Epidermal melanocyte (primary cell): ENCODE measurements around the gene CRYGN.

Source experiments
- DNase-seq: peaks from one replicate; pipeline ENCODE4 v3.0.0; 2011; ENCODE audit warnings: low spot score; ENCODE audit not compliant: insufficient read length

Gene CRYGN

DNA sequence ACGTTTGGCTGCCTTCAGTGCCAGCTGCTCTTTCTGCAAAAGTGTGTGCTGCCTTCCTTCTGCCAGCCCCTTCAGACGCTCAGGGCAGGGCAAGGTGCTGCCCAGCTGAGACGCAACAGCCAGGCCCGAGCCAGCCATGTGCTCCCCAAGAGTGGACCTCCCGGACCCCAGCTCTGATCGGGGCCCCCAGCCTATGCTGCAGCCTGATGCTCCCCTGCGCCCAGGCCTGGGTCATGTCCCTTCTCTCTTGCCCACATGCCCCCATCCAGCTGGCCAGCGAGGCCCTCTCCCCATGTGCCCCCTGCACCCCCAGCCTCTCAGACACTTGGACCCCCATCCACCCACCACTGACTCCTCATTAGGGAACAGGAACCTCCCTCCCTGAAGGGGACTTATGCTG is 47.9 kb downstream of the CRYGN start:
- DNase-seq = no peak

DNA sequence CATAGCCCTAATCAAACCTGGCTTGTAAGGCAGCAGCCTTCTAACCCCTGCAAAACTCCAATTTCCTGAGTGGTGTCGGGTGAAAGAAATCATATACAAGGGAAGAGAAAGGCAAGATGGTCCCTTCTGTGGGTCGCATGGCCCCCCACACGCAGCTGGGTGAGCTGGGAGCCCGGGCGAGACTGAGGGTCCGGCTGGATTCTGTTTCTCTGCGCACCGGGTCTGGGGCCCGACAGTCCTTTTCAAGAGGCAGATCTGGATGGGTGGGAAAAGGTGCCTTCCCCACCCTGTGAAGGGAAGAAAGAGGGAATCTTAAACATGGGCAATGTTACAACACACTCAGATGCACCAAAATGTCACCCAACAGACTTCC is 48.6 kb downstream of the CRYGN start:
- DNase-seq = no peak

DNA sequence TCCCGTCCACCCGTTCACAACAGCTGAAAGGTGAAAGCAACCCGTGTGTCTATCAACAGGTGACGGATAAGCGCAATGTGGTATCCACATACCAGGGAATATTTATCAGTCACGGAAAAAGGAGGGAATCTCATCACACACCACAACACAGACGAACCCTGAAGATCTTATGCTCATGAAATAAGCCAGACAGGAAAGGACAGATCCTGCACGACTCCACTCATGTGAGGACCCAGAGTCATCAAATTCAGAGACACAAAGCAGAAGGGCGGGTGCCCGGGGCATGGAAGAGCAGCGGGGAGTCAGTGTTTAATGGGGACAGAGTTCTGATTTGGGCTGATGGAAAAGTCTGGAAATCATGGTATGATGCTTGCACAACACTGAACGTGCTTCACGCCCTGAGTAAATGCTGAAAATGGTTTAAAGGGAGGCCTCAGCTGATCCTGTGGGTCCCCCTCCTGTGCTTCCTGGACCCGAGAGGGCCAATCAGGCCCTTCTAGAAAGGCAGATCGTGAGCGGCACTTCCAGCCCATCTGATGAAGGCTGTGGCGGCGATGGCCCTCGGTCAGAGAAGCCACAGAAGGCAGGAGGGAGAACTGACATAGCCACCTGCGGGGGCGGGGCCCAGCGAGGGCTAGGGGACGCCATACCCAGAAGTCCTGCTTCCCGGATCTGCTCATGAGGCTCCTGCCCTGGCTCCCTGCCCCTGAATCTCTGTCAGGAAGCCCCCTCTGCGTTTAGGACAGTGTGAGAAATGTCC is 49.2 kb downstream of the CRYGN start:
- no peak for DNase-seq

DNA sequence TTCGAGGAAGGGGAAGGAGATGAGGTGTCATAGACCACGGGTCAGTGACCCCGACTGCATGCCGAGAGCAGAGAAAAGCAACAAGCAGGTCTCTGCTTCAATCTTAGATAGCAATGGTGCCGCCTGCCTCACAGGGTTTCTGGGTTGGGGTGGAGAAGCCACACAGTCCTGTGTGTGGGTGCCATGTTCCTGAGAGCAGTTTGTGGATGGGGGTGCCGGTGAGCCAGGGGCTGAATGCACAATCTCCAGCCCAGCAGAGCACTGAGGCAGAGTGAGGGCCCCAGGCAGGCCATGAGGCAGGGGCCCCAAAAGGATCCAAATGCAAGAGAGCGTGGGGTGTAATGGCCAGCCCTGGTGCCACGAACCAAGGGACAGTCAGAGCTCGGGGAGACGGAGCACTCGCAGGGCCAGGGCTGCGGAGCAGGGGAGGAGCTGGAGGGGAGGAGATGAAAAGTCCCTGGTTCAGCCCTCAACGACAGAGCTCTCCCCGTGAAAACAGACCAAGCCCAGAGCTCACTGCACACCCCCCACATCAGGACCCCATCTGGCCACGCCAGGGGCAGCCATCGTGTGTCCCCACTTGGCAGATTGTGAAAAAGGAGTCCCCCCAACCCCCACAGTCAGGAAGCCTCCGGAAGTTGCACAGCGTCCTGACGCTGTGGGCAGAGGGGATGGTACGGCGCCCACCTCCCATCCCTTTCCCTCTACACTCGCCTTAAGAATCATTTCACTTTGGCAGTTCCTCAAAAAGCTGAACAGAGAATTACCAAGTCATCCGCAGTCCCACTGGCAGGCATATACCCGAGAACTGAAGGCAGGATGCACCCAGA is 50.0 kb downstream of the CRYGN start:
- no peak for DNase-seq

DNA sequence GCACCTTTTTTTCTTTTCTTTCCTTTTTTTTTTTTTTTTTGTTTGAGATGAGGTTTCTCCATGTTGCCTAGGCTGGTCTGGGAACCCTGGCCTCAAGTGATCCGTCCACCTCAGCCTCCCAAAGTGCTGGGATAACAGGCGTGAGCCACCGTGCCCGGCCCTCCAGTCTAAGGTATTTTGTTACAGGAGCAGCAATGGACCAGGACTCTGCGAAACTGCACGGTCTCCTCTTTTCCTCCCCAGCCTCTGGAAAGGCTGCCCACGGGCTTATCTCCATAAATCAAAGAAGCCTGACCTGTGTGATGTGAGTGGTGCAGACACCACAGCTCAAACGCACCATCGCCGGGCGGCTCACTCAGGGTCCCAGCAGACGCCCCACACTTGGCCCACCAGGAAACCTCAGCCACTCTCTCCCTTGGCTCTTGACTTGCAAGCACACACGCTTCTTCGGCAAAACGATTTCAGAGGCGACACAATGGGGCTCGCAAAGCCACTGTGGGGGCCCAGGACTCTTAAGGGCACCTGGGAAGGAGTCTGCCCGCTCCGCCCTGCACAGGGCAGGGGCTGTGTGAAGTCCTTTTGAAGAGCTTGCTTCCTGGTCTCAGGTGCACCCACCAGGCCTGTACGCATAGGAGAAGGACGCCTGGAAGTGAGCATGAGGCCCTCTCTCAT is 50.7 kb downstream of the CRYGN start:
- DNase-seq = no peak

DNA sequence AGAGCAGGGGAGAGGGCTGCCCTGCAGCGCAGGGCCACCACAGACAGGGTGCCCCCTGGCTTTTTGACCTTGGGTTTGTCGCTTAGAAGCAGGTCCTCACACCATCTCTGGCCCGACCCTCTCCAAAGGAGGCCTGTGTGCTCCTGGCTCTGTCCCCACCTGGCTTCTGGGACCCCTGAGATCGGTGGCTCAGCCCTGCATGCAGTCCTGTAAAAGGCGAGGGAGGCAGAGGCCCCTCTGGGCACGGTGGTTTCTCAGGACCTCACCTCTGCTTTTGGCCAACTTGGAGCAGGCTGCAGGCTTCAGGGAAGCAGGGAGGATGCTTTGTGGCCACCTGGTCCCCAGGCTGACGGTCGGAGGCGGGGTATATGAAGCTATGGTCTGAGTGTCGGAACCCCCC is 51.5 kb downstream of the CRYGN start:
- no peak for DNase-seq

DNA sequence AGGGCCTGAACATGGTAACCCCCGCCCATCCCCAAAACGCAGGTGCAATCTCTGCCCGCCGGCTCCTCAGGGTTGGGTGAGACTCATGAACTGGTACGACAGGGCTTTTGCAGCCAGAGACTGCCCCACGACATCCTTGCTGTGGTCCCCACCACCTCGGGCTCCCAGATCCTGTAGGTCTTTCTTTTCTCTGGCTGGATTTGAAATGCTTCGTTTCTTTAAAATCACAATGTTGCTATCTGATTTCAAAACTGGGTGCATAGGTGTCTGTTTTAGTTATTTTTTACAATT is 52.0 kb downstream of the CRYGN start:
- no peak for DNase-seq

DNA sequence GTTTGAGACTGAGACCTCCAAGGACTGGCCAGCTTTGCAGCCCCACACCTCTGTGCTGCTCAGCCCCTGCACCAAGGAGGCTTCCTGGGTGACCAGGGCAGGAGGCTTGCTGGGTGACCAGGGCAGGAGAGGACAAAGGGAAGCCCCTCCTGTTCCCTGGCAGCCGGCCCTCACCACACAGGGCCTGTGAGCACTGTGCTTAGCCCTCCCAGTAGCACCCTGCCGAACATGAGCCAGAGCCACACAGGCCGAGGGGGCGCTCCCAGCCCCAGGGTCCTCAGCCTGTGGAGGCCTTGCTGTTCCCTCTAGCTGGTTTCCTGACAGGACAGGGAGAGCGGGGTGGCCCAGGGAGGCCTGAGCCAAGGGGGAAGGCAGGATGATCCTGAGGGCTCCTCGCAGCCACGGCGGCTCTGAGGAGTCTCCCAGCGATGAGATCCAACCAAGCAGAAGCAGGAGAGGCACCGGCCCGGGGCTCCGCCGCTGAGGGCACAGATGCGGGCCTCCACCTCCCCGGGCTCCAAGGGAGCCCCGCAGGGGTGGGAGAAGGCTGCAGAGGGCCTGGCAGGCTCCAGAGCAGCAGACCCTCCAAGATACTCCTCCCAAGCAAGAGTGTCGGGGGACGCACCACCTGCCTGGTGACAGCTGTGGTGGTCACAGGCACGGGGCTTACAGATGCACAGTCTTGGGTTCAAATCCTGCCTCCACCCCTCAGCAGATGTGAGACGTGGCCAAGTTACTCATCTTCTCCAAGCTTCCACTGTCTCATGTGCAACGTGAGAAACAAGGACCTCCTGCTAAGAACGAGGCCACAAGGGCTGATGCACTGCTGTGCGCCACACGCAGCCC is 52.6 kb downstream of the CRYGN start:
- DNase-seq = no peak

DNA sequence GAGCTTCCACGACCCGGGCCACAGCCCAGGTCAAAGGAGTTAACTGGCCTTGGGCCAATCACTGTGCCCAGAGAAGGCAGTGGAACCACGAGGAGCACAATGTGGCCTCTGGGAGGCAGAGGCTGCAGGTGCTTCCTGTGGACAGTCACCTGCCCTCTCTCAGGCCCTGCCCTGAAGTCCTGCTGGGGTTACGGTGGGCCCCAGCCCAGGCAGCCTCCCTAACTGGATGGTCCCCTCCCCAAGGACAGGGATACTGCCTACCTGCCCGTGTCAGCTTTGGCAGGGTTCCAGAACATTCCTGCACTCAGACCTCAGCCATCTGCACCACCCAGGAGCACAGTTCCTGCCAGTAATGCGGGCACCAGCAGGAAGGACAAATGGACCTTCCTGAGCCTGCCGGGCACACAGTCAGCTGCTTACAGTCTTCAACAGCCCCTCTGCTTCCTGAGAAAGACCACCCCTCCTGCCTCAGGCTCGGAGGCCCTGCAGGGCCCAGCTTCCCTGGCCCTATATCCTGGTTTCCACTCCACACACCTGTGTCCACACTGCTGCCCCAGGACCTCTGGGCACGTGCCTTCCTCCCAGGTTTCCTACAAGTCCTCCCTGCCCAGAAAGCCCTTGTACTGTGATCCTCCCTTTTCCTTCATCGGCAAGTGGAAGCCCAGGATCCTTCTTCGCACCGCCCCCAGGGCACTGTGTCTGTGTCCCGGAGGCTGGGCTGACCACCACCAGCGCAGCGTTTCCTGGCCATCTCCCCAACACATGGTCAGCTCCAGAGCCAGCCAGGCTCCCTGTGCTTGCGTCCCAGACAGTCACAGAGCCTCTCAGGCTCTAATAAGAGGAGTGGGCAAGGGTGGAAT is 53.4 kb downstream of the CRYGN start:
- no peak for DNase-seq

DNA sequence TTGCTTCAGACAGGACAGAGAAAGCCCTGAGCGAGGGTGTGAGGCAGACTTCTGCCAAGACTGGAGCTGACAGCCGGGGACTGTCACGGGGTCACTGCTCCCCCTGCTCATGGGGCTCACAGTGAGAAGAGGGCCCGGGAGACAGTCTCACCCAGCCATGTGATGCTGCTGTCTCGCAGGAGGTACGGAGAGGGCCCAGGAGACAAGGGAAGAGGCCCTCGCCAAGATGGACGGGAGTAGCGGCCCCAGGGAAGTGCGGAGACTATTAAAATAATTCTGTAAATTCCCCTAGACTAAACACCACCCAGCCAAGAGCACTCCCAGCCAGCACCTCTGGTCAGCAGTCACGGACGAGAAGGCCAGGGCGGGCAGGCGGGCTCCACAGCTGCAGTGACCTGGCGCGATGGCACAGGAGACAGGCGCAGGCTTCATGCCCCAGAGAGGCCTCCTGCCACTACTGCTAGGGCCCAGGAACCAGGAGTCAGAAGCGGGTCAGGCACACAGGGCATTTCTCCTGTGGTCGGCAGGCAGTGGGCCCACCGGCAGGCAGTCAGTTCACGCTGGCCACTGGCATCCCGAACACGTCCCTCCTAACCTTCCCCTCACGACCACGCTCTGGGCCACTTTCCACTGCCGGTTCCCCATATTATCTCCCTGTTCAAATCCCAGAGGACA is 54.2 kb downstream of the CRYGN start:
- DNase-seq = no peak

DNA sequence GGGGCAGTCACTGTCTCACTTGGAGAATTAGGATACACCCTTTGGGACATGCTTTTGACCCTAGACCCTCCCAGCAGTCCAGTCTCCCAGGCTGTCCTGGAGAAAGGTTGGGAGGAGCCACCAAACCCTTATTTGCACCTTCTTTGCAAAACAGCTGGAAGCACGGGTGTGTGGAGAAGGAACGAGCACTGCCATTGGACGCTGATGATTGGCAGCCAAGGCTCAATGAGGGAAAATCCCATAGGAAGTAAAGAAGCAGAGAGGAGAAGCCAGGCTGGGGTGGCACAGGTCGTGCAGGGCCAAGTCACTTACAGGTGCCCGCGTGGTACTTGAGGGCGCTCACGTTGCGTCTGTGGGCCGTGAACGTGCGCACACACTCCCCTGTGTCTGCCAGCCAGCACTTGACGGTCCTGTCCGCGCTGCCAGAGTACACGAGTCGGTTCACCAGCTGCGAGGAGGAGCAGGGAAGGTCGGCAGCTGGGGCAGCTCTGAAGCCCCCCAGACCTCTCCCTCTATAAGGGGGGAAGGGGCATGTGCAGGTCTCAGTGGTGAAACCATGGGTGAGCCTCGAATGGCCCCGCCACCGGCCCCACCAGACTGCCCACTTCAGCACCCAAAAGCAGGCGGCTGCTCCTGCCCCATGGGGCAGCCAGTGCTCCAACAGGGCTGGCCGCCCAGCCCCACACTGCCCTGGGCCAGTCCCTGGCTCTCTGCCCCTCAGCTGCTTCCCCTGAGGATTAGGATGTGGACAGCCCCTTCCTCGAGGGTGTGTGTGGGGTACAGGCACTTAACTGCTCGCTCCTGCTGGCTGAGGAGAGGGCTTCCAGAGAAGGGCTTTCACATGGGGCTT is 54.9 kb downstream of the CRYGN start:
- DNase-seq = no peak

DNA sequence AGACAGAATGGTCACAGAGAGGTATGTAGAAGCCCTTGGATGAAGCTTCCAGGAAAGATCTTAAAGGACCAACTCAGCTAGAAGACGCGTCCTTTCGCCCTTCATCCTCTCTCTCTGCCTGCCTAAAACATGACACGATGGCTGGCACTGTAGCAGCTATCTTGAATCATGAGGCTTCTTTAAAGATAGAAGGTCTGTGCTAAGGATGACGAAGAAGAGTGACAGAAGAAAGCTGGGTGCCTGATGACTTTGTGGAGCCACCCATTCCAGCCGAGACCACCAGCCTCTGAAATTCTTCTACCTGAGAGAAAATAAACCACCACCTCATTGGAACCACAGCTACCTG is 55.6 kb downstream of the CRYGN start:
- DNase-seq = no peak

DNA sequence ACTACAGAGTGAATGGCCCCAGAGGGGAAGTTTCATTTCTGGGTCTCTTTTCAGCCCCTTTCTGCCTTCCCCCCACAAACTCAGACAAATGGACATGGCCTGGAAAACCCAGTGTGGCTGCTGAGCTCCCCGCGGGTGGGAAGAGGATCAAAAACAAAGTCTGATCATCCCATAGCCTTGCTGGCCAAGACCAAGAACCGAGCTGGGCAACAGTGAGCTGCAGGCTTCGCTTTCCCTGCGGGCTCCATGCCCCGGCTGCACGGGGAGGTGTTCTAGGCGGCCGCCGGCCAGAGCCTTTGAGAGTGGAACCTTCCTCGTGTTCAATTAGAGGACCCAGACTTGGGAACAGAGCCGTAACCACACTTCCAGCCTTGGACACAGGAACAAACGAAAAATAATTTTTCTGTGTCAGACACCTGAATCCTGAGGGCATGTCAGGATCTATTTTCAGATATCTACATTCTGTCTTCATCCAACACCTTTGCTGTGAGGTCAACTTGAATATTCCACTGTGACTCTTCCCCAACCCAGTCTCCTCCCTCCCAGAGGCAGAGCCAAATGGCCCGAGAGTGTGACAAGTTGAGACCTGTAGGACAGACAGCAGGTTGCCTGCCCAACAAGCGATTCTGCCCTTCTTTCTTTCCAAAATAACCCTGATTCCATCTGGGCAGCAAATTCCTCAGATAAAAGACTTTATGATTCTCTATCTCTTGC is 56.1 kb downstream of the CRYGN start:
- DNase-seq = no peak

DNA sequence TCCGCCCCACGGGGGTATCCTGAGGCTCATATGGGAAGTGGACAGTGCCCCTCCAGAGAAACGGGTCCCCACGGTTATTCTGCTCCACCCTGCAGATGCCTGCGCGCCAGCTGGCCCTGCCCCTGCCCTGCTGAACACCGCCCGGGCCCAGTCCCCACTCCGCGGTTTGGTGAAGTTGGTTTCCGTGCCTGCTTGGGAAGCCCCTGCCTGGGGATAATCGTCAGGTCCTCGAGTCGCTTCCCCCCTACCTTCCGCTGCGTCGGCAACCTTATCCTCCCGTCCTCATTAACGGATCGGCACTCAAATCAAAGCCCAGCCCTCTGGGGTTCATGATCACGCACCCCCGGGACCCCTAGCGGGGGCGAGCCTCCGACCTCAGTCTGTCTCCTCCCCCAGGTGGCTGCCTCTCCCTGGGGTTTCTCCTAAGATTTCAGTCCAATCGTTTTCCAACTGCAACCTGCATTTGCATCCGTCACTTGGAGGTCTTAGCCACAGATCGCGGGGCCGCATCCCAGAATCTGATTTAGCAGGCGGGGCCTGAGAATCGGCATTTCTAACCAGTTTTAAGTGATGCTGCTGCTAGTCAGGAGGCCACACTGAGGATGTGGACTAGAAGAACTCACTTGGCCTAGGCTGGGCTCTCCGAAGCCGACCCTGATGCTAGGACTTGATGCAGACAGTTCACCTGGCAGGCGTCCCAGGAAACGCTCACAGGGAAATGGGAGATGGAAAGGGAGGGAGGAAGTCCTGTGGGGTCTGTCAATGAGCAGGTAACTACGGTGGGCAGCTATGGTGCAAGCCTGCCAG is 57.7 kb downstream of the CRYGN start:
- peak; percentile 17 for DNase-seq

DNA sequence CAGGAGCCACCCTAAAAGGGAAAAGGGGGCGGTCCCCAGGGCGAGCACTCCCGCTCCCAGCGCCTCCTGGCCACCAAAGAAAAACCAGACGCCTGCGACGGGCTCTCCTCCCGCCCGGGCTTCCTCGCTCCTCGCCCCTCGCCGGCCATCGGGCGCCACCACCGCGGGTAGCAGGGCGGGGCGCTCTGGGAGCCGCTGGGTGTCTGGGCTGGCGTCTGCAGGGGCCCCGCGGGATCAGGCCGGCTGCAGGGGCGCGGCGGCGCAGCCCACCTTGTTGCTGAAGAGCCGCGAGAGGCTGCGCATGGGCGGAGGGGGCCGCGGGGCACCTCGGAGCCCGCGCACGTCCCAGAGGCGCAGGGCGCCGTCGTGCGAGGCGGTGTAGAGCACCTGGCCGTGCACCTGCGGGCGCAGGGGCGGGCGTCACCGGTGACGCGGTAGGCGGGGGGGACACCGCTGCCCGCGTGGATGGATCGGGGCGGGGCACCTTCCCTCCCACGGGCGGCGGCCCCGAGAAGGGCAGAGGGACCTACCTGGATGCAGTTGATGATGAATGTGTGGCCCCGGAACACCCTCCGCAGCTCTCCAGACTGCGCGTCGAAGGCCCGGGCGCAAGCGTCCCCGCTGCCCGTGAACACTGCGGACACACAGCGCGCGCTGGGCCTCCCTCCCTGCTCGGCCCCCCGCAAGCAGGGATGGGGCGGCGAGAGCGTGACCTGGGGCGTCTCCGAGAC is 58.4 kb downstream of the CRYGN start:
- DNase-seq = peak; percentile 16

DNA sequence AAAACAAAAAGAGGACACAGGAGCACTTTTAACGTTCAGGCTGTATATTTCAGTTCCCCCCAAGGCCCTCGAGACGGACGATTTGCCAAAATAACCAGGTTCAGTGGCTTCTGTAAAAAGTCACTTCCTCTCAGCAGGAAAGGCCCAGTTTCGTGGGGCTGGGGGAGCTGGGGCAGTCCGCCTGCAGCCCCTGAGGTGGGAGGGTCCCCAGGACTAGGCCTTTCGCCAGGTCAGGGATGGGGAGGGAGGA is 58.9 kb downstream of the CRYGN start:
- DNase-seq = no peak
